ENCODE measurements around the gene SEMA3B.

The SEMA3B gene

GRCh38 chr3:50268703-50269451 lies at the start of gene SEMA3B:
TSS of gene SEMA3B (plus strand) at chr3:50269147. CDS start at chr3:50269241, 94 bp downstream.
- no peak within 1 kb of the TSS for H2AFZ ChIP-seq (ENCODE audit: low read length)
- no peaks in the 10 kb centered on the region for H3F3A ChIP-seq (ENCODE audit: insufficient read depth, low read length)
- no peak for DNase-seq

GRCh38 chr3:50219285-50219684 lies 49.7 kb upstream of the SEMA3B start:
- Histone ChIP-seq H3K79me2 (ENCODE audit: low read length) (no peaks in the 10 kb centered on the region), H3F3A (ENCODE audit: insufficient read depth, low read length) (no peaks in the 10 kb centered on the region), H4K20me1 (ENCODE audit: insufficient read depth, low read length) (no peaks in the 10 kb centered on the region), H3K27me3 (replicated peaks; ENCODE audit: insufficient read depth, low read length) (peaks cover 67% of the 10 kb centered on the region), H3K9ac (ENCODE audit: low read length) (no peak overlapping the region), H3K4me1 (ENCODE audit: low read length) (no peaks in the 10 kb centered on the region), H3K4me3 (ENCODE audit: low read length) (no peak overlapping the region), H3K27ac (ENCODE audit: low read length) (no peak overlapping the region), H3K4me2 (ENCODE audit: low read depth, low read length) (no peak overlapping the region), H3K9me3 (replicated peaks; ENCODE audit: insufficient read depth, low read length) (no peaks in the 10 kb centered on the region), H3K9me2 (replicated peaks; ENCODE audit: insufficient read depth, low read length) (no peaks in the 10 kb centered on the region), H3K36me3 (replicated peaks; ENCODE audit: insufficient read depth, low read length) (no peaks in the 10 kb centered on the region), H2AFZ (ENCODE audit: low read length) (no peak overlapping the region)
- no peak for DNase-seq
- TF ChIP-seq CTCF (IDR thresholded peaks at IDR 0.05; ENCODE audit: low read length): no peak
- TF ChIP-seq EZH2 (optimal IDR thresholded peaks at IDR 0.05; ENCODE audit: low read depth, low read length): no peak
- no peak for TF ChIP-seq EZH2phosphoT487 (IDR thresholded peaks at IDR 0.05; ENCODE audit: low read length)

More at GRCh38 chr3:50268703-50269451, at the start of gene SEMA3B:
- Histone ChIP-seq H3K9ac (ENCODE audit: low read length) (no peak within 1 kb of the TSS), H3K9me3 (replicated peaks; ENCODE audit: insufficient read depth, low read length) (no peaks in the 10 kb centered on the region), H3K79me2 (ENCODE audit: low read length) (no peaks in the 10 kb centered on the region), H3K27me3 (replicated peaks; ENCODE audit: insufficient read depth, low read length) (peaks cover 79% of the 10 kb centered on the region), H3K27ac (ENCODE audit: low read length) (no peak within 1 kb of the TSS), H3K9me2 (replicated peaks; ENCODE audit: insufficient read depth, low read length) (no peaks in the 10 kb centered on the region), H3K36me3 (replicated peaks; ENCODE audit: insufficient read depth, low read length) (no peaks in the 10 kb centered on the region), H4K20me1 (ENCODE audit: insufficient read depth, low read length) (no peaks in the 10 kb centered on the region), H3K4me2 (ENCODE audit: low read depth, low read length) (no peak within 1 kb of the TSS), H3K4me3 (ENCODE audit: low read length) (no peak within 1 kb of the TSS), H3K4me1 (ENCODE audit: low read length) (peaks cover 6% of the 10 kb centered on the region; the same call in 1 of the 2 replicates)
- TF ChIP-seq CTCF (IDR thresholded peaks at IDR 0.05; ENCODE audit: low read length) (no peak), EZH2phosphoT487 (IDR thresholded peaks at IDR 0.05; ENCODE audit: low read length) (no peak), EZH2 (optimal IDR thresholded peaks at IDR 0.05; ENCODE audit: low read depth, low read length) (no peak)

DNA sequence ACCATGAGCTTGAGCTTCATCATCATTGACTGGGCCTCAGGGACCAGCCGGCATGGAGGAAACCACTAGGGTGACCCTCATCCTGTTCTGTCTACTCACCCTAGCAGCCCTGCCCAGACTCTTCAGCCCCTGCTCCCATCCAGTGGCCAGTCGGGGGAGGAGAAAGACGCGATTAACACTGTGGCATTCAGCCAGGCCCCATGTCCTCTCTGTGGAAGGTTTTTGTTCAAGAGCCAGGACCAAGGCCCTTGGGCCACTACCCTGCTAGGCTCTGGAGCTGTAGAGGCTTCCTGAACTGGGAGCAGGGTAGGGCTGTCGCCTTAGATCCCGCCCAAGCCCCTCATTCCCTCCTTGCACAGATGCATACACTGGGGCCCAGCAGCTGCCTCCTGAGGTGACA lies 48.8 kb upstream of the SEMA3B start:
- TF ChIP-seq EZH2phosphoT487 (IDR thresholded peaks at IDR 0.05; ENCODE audit: low read length) (no peak), EZH2 (optimal IDR thresholded peaks at IDR 0.05; ENCODE audit: low read depth, low read length) (no peak), CTCF (IDR thresholded peaks at IDR 0.05; ENCODE audit: low read length) (no peak)
- no peaks in the 10 kb centered on the region for H3K4me1 ChIP-seq (ENCODE audit: low read length)
- peaks cover 67% of the 10 kb centered on the region for H3K27me3 ChIP-seq (replicated peaks; ENCODE audit: insufficient read depth, low read length)
- no peak overlapping the region for H3K27ac ChIP-seq (ENCODE audit: low read length)
- H3K4me3 ChIP-seq (ENCODE audit: low read length): no peak overlapping the region
- no peak overlapping the region for H2AFZ ChIP-seq (ENCODE audit: low read length)
- no peaks in the 10 kb centered on the region for H3K36me3 ChIP-seq (replicated peaks; ENCODE audit: insufficient read depth, low read length)
- no peak overlapping the region for H3K4me2 ChIP-seq (ENCODE audit: low read depth, low read length)
- no peaks in the 10 kb centered on the region for H3K79me2 ChIP-seq (ENCODE audit: low read length)
- H4K20me1 ChIP-seq (ENCODE audit: insufficient read depth, low read length): no peaks in the 10 kb centered on the region
- H3K9me2 ChIP-seq (replicated peaks; ENCODE audit: insufficient read depth, low read length): no peaks in the 10 kb centered on the region
- no peaks in the 10 kb centered on the region for H3F3A ChIP-seq (ENCODE audit: insufficient read depth, low read length)
- no peaks in the 10 kb centered on the region for H3K9me3 ChIP-seq (replicated peaks; ENCODE audit: insufficient read depth, low read length)
- no peak for DNase-seq
- no peak overlapping the region for H3K9ac ChIP-seq (ENCODE audit: low read length)
